Measurements from ENCODE around the gene TRAF2.

The TRAF2 gene

DNA sequence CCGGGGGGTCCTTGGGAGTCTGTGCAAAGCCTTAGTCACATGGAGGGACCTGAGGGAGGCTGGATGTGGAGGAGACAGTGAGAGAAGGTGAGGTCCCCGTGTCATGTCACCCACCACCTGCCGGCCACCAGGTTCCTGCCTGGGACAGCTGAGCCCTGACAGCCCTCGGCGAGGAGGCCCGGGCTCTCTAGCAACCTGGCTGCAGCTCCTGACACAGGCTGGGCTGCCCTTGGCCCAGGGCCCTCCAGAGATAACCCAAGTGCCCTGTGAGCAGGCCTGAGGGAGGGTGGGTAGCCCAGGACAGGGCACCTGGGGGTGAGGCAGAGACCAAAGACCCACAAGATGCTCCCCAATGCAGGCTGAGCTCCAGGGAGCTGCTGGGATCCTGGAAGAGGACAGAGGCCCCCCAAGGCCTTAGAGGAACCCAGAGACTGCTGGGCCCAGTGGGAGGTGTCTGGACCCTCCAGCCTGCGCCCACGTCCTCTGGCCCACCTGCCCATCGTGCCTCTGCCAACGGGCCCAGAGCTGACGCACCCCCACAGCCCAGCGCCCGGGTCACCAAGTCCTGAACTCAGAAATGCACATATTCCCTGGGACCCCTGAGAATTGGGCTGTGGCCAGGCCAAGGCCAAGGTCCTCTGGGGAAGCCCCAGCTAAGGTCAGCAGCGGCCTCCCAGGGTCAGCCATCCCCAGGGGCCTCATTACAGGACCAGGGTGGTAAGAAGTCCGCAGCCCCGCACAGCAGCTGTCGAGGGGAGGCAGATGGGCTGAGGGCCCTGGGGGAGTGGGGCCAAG, 82.2 kb downstream of the TRAF2 start:
- H3K4me3 ChIP-seq (ENCODE audit: low read depth, low read length), result no peak overlapping the region
- no peak for DNase-seq (ENCODE audit: low read depth)
- TF ChIP-seq MYC (IDR thresholded peaks at IDR 0.05; ENCODE audit: low read depth, low read length) (no peak), POLR2A (IDR thresholded peaks at IDR 0.05; ENCODE audit: extremely low read depth, insufficient read length) (no peak)
- TF ChIP-seq, protein P1, sequence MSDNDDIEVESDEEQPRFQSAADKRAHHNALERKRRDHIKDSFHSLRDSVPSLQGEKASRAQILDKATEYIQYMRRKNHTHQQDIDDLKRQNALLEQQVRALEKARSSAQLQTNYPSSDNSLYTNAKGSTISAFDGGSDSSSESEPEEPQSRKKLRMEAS (IDR thresholded peaks at IDR 0.05; ENCODE audit: low read depth, low read length), result no peak
- TF ChIP-seq, protein P2, sequence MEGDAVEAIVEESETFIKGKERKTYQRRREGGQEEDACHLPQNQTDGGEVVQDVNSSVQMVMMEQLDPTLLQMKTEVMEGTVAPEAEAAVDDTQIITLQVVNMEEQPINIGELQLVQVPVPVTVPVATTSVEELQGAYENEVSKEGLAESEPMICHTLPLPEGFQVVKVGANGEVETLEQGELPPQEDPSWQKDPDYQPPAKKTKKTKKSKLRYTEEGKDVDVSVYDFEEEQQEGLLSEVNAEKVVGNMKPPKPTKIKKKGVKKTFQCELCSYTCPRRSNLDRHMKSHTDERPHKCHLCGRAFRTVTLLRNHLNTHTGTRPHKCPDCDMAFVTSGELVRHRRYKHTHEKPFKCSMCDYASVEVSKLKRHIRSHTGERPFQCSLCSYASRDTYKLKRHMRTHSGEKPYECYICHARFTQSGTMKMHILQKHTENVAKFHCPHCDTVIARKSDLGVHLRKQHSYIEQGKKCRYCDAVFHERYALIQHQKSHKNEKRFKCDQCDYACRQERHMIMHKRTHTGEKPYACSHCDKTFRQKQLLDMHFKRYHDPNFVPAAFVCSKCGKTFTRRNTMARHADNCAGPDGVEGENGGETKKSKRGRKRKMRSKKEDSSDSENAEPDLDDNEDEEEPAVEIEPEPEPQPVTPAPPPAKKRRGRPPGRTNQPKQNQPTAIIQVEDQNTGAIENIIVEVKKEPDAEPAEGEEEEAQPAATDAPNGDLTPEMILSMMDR (IDR thresholded peaks at IDR 0.05; ENCODE audit: low read depth, low read length), result no peak

DNA sequence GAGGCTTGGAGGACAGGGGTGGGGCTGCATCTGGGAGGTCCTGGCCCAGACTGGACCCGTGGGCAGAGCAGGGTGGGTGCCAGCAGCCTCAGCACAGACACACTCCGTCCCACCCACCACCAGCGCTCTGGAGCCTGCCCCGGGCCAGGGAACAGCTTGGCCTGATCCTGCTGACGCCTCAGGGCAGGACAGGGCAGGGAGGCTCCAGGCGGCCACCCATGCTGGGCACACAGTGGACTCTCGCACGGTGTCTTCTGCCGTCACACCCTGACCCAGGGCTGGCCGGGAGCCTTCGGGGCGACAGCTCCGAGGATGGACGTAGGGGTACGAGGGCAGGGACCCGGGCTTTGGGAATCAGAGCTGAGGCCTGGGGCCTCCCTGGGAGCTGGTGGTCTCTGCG, 82.8 kb downstream of the TRAF2 start:
- no peak for DNase-seq (ENCODE audit: low read depth)
- TF ChIP-seq MYC (IDR thresholded peaks at IDR 0.05; ENCODE audit: low read depth, low read length) (no peak), POLR2A (IDR thresholded peaks at IDR 0.05; ENCODE audit: extremely low read depth, insufficient read length) (no peak)
- TF ChIP-seq, protein P1 (IDR thresholded peaks at IDR 0.05; ENCODE audit: low read depth, low read length), result no peak
- TF ChIP-seq, protein P2 (IDR thresholded peaks at IDR 0.05; ENCODE audit: low read depth, low read length), result no peak
- H3K4me3 ChIP-seq (ENCODE audit: low read depth, low read length), result no peak overlapping the region

DNA sequence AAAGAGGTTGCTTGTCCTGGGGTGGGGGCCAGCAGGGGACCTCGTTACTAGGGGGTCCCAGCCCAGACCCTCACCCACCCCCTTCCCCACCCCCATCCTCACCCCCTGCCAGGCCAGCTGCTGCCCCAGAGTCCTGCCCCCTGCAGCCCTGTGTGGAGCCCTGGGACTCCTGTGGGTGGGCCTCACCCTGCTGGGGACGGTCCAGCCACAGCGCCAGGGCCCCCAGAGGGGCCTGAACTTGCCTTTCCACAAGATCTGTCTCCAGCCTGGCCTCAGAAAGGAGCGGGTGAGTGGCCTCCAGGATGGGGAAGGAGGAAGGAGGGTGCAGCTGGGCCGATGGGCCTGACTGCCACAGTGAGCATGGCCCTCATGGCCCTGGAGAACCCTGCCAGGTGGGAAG, 83.5 kb downstream of the TRAF2 start:
- DNase-seq (ENCODE audit: low read depth), result no peak
- no peak overlapping the region for H3K4me3 ChIP-seq (ENCODE audit: low read depth, low read length)
- no peak for TF ChIP-seq MYC (IDR thresholded peaks at IDR 0.05; ENCODE audit: low read depth, low read length)
- TF ChIP-seq, protein P2 (IDR thresholded peaks at IDR 0.05; ENCODE audit: low read depth, low read length), result no peak
- TF ChIP-seq, protein P1 (IDR thresholded peaks at IDR 0.05; ENCODE audit: low read depth, low read length), result no peak
- no peak for TF ChIP-seq POLR2A (IDR thresholded peaks at IDR 0.05; ENCODE audit: extremely low read depth, insufficient read length)

DNA sequence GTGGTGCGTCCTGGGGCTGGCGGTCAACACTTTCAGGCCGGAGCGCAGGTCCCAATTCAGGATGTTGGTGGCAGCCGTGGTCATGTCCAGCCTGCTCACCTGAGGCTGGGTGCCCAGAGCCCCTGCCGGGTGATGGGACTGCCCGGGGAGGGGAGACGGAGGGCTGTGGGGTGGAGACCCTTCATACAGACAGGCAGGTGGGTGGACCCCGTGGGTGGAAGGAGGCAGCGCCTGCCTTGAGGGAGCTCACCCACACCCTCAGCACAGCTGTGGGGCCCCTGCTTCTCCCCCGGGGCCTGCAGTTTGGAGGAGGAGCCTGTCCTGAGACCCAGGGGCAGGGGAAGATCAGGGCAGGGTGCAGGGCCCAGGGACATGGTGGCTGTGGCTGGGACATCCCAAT, 84.0 kb downstream of the TRAF2 start:
- DNase-seq (ENCODE audit: low read depth), result no peak
- no peak overlapping the region for H3K4me3 ChIP-seq (ENCODE audit: low read depth, low read length)
- TF ChIP-seq POLR2A (IDR thresholded peaks at IDR 0.05; ENCODE audit: extremely low read depth, insufficient read length) (no peak), MYC (IDR thresholded peaks at IDR 0.05; ENCODE audit: low read depth, low read length) (no peak)
- TF ChIP-seq, protein P1 (IDR thresholded peaks at IDR 0.05; ENCODE audit: low read depth, low read length), result no peak
- TF ChIP-seq, protein P2 (IDR thresholded peaks at IDR 0.05; ENCODE audit: low read depth, low read length), result no peak

DNA sequence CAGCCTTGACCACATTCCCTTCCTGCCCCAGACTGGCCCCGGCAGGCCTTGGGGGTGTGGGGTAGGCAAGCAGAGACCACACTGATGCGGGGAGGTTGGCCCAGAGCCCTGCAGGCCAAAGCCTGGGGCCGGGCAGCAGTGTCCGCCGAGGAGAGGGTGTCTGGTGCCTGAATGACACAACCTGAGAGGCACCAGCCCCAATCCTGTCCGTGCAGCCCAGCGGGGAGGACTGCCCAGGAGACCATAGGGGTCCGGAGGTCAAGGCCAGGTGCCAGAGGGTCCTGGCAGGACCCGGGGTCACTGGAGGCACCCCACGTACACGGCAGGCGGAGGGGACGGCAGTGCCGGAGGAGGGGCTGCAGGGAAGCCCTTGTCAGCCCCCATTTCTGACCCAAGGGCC, 85.4 kb downstream of the TRAF2 start:
- TF ChIP-seq MYC (IDR thresholded peaks at IDR 0.05; ENCODE audit: low read depth, low read length) (no peak), POLR2A (IDR thresholded peaks at IDR 0.05; ENCODE audit: extremely low read depth, insufficient read length) (no peak)
- TF ChIP-seq, protein P2 (IDR thresholded peaks at IDR 0.05; ENCODE audit: low read depth, low read length), result no peak
- TF ChIP-seq, protein P1 (IDR thresholded peaks at IDR 0.05; ENCODE audit: low read depth, low read length), result no peak
- no peak for DNase-seq (ENCODE audit: low read depth)
- no peak overlapping the region for H3K4me3 ChIP-seq (ENCODE audit: low read depth, low read length)
